ENCODE data around the gene GGTLC2.
"Not testable (repeated sequence)": the region's sequence is repeated elsewhere in the genome, so short reads cannot be mapped to it uniquely, and the experiment has no call there.

Gene GGTLC2

GRCh38 chr22:22644314-22644713 is at the start of gene GGTLC2:
TSS of gene GGTLC2 (plus strand) at chr22:22644614. CDS start at chr22:22646346, 1,732 bp downstream.
- not testable (repeated sequence) for H3K27ac ChIP-seq; DNase-seq (ENCODE audit: low read depth, low spot score)

GRCh38 chr22:22595001-22595835 is 49.2 kb upstream of the GGTLC2 start:
- no peak for DNase-seq (ENCODE audit: low read depth, low spot score)
- H3K27ac ChIP-seq: no peak overlapping the region

- H3K27ac ChIP-seq: no peak overlapping the region
- DNase-seq (ENCODE audit: low read depth, low spot score): no peak
Measured at GRCh38 chr22:22598144-22598543, 46.3 kb upstream of the GGTLC2 start.

GRCh38 chr22:22599248-22599647 is 45.2 kb upstream of the GGTLC2 start:
- no peak overlapping the region for H3K27ac ChIP-seq
- DNase-seq (ENCODE audit: low read depth, low spot score): no peak

GRCh38 chr22:22600531-22601261 is 43.7 kb upstream of the GGTLC2 start:
- DNase-seq (ENCODE audit: low read depth, low spot score): no peak
- no peak overlapping the region for H3K27ac ChIP-seq

- no peak for DNase-seq (ENCODE audit: low read depth, low spot score)
- H3K27ac ChIP-seq: no peak overlapping the region
Measured at GRCh38 chr22:22603470-22603947, 40.9 kb upstream of the GGTLC2 start.

GRCh38 chr22:22604326-22605073 is 39.9 kb upstream of the GGTLC2 start:
- H3K27ac ChIP-seq: no peak overlapping the region

GRCh38 chr22:22605074-22605404 is 39.4 kb upstream of the GGTLC2 start:
- no peak for DNase-seq (ENCODE audit: low read depth, low spot score)
- H3K27ac ChIP-seq: no peak overlapping the region

More at GRCh38 chr22:22604326-22605073, 39.9 kb upstream of the GGTLC2 start:
- DNase-seq (ENCODE audit: low read depth, low spot score): no peak

- H3K27ac ChIP-seq; DNase-seq (ENCODE audit: low read depth, low spot score): not testable (repeated sequence)
Measured at GRCh38 chr22:22608022-22608421, 36.4 kb upstream of the GGTLC2 start.

- no peak for DNase-seq (ENCODE audit: low read depth, low spot score)
- no peak overlapping the region for H3K27ac ChIP-seq
Measured at GRCh38 chr22:22609291-22609690, 35.1 kb upstream of the GGTLC2 start.

- no peak for DNase-seq (ENCODE audit: low read depth, low spot score)
- no peak overlapping the region for H3K27ac ChIP-seq
Measured at GRCh38 chr22:22612516-22612915, 31.9 kb upstream of the GGTLC2 start.

GRCh38 chr22:22614065-22614464 is 30.3 kb upstream of the GGTLC2 start:
- no peak overlapping the region for H3K27ac ChIP-seq
- DNase-seq (ENCODE audit: low read depth, low spot score): no peak

- no peak overlapping the region for H3K27ac ChIP-seq
- peak; percentile 31 for DNase-seq (ENCODE audit: low read depth, low spot score)
Measured at GRCh38 chr22:22616636-22617035, 27.8 kb upstream of the GGTLC2 start.

GRCh38 chr22:22618448-22618847 is 26.0 kb upstream of the GGTLC2 start:
- DNase-seq (ENCODE audit: low read depth, low spot score): no peak
- no peak overlapping the region for H3K27ac ChIP-seq

- H3K27ac ChIP-seq: no peak overlapping the region
- no peak for DNase-seq (ENCODE audit: low read depth, low spot score)
Measured at GRCh38 chr22:22618923-22619322, 25.5 kb upstream of the GGTLC2 start.

- DNase-seq (ENCODE audit: low read depth, low spot score): no peak
- H3K27ac ChIP-seq: no peak overlapping the region
Measured at GRCh38 chr22:22619765-22620414, 24.5 kb upstream of the GGTLC2 start.

- not testable (repeated sequence) for H3K27ac ChIP-seq; DNase-seq (ENCODE audit: low read depth, low spot score)
Measured at GRCh38 chr22:22628546-22629495, 15.6 kb upstream of the GGTLC2 start.

GRCh38 chr22:22631223-22631652 is 13.2 kb upstream of the GGTLC2 start:
- H3K27ac ChIP-seq; DNase-seq (ENCODE audit: low read depth, low spot score): not testable (repeated sequence)

GRCh38 chr22:22632226-22632625 is 12.2 kb upstream of the GGTLC2 start:
- not testable (repeated sequence) for H3K27ac ChIP-seq; DNase-seq (ENCODE audit: low read depth, low spot score)
